HEK293T (cell line): ENCODE measurements around the gene TMEM240.

Experiments
- CTCF ChIA-PET: fragments of 350-600 bp; formaldehyde crosslinking; extraction: SDS; loops from one replicate; lab custom pipeline; 2021; ENCODE audit warnings: antibody characterized with exemption, inconsistent platforms; lab: Yijun Ruan, JAX
- POLR2A ChIA-PET: fragments of 350-600 bp; formaldehyde crosslinking; extraction: SDS; loops from one replicate; lab custom pipeline; 2020; ENCODE audit warnings: antibody characterized with exemption, inconsistent platforms; lab: Yijun Ruan, JAX
- DNase-seq: peaks from one replicate; pipeline ENCODE4 v3.0.0; 2012; ENCODE audit warnings: mixed read lengths; ENCODE audit errors: extremely low spot score
- ARNT ChIP-seq: fragments of 450-650 bp; IDR thresholded peaks from 2 replicates; pipeline ENCODE4 v1.6.1; 2017; ENCODE audit warnings: mild to moderate bottlenecking
- BHLHE40 ChIP-seq: fragments of 450-650 bp; IDR thresholded peaks from 2 replicates; pipeline ENCODE4 v1.6.1; 2016; ENCODE audit warnings: mild to moderate bottlenecking, moderate library complexity, borderline replicate concordance
- CTBP1 ChIP-seq: fragments of 450-650 bp; IDR thresholded peaks from 2 replicates; pipeline ENCODE4 v1.6.1; 2016; ENCODE audit warnings: borderline replicate concordance
- ELF4 ChIP-seq: fragments of 450-650 bp; IDR thresholded peaks from 2 replicates; pipeline ENCODE4 v1.6.1; 2017; ENCODE audit warnings: antibody characterized with exemption
- FOXA1 ChIP-seq: fragments of 450-650 bp; IDR thresholded peaks from 2 replicates; pipeline ENCODE4 v1.6.1; 2016; ENCODE audit warnings: mild to moderate bottlenecking
- FOXK2 ChIP-seq: fragments of 450-650 bp; IDR thresholded peaks from 2 replicates; pipeline ENCODE4 v1.6.1; 2016; ENCODE audit warnings: mild to moderate bottlenecking
- FOXM1 ChIP-seq: fragments of 450-650 bp; IDR thresholded peaks from 2 replicates; pipeline ENCODE4 v1.6.1; 2017; ENCODE audit warnings: mild to moderate bottlenecking, borderline replicate concordance
- HDGF ChIP-seq: fragments of 450-650 bp; IDR thresholded peaks from 2 replicates; pipeline ENCODE4 v1.6.1; 2017; ENCODE audit warnings: antibody characterized with exemption, borderline replicate concordance
- L3MBTL2 ChIP-seq: fragments of 450-650 bp; conservative IDR thresholded peaks from 2 replicates; pipeline ENCODE4 v1.6.1; 2016; ENCODE audit warnings: mild to moderate bottlenecking
- LEF1 ChIP-seq: fragments of 450-650 bp; IDR thresholded peaks from 2 replicates; pipeline ENCODE4 v1.6.1; 2017; ENCODE audit warnings: mild to moderate bottlenecking, borderline replicate concordance
- NFRKB ChIP-seq: fragments of 450-650 bp; IDR thresholded peaks from 2 replicates; pipeline ENCODE4 v1.6.1; 2016; ENCODE audit warnings: mild to moderate bottlenecking, moderate library complexity
- SP1 ChIP-seq: fragments of 450-650 bp; IDR thresholded peaks from 2 replicates; pipeline ENCODE4 v1.6.1; 2017
- SUZ12 ChIP-seq: fragments of 450-650 bp; IDR thresholded peaks from 2 replicates; pipeline ENCODE4 v1.6.1; 2016; ENCODE audit warnings: mild to moderate bottlenecking
- TARDBP ChIP-seq: fragments of 450-650 bp; IDR thresholded peaks from 2 replicates; pipeline ENCODE4 v1.6.1; 2016
- ZNF384 ChIP-seq: fragments of 450-650 bp; IDR thresholded peaks from 2 replicates; pipeline ENCODE4 v1.6.1; 2016
- TF ChIP-seq, protein P1 (sequence below): fragments of 450-650 bp; IDR thresholded peaks from 2 replicates; pipeline ENCODE4 v1.6.1; 2016

TMEM240 gene

DNA sequence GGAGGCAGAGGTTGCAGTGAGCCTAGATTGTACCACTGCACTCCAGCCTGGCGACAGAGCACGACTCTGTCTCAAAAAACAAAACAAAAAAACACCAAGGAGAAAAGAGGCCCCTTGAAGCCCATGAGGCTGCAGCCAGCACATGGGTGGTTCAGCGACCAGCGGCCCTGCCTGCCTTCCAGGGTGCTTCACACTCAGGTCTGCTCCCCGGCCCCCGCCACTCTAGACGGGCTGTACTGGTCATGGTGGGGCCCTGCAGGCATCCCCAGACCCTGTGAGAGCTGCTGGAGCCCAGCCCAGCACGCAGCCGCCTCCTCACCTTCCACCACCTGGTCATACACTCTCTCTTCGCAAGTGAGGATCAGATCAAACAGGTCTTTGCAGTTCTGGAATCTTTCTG is 4.1 kb upstream of the TMEM240 start:
- no peak for DNase-seq
- POLR2A ChIA-PET = no interaction called here

GRCh38 chr1:1543706-1544099 is 3.3 kb upstream of the TMEM240 start:
- TF ChIP-seq HDGF = no peak
- no peak for TF ChIP-seq FOXA1
- TF ChIP-seq ZNF384 = no peak
- TF ChIP-seq, protein P1, sequence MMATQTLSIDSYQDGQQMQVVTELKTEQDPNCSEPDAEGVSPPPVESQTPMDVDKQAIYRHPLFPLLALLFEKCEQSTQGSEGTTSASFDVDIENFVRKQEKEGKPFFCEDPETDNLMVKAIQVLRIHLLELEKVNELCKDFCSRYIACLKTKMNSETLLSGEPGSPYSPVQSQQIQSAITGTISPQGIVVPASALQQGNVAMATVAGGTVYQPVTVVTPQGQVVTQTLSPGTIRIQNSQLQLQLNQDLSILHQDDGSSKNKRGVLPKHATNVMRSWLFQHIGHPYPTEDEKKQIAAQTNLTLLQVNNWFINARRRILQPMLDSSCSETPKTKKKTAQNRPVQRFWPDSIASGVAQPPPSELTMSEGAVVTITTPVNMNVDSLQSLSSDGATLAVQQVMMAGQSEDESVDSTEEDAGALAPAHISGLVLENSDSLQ = no peak
- no peak for TF ChIP-seq ELF4
- no peak for TF ChIP-seq TARDBP
- TF ChIP-seq ARNT = no peak
- no peak for TF ChIP-seq FOXM1
- no peak for TF ChIP-seq BHLHE40
- TF ChIP-seq FOXK2 = no peak
- no peak for TF ChIP-seq SP1
- TF ChIP-seq SUZ12 = no peak
- ChIA-PET POLR2A (no interaction called here), CTCF (no interaction called here)
- no peak for DNase-seq

More for the DNA sequence above, 4.1 kb upstream of the TMEM240 start:
- CTCF ChIA-PET = no interaction called here
- TF ChIP-seq ARNT = no peak
- TF ChIP-seq SP1 = no peak
- no peak for TF ChIP-seq FOXA1
- TF ChIP-seq ZNF384 = no peak
- no peak for TF ChIP-seq NFRKB
- no peak for TF ChIP-seq CTBP1
- no peak for TF ChIP-seq L3MBTL2
- TF ChIP-seq BHLHE40 = no peak
- TF ChIP-seq ELF4 = no peak
- TF ChIP-seq FOXM1 = no peak
- TF ChIP-seq, protein P1 = no peak

GRCh38 chr1:1542766-1543705 is 2.6 kb upstream of the TMEM240 start:
- no peak for DNase-seq
- no peak for TF ChIP-seq BHLHE40
- no peak for TF ChIP-seq ZNF384
- TF ChIP-seq ARNT = no peak
- no peak for TF ChIP-seq LEF1
- TF ChIP-seq FOXK2 = no peak
- TF ChIP-seq FOXM1 = no peak
- TF ChIP-seq TARDBP = no peak
- TF ChIP-seq NFRKB = no peak
- no peak for TF ChIP-seq SUZ12
- TF ChIP-seq HDGF = no peak
- TF ChIP-seq CTBP1 = no peak
- no peak for TF ChIP-seq L3MBTL2
- no peak for TF ChIP-seq FOXA1
- TF ChIP-seq, protein P1 = no peak
- no peak for TF ChIP-seq SP1
- no peak for TF ChIP-seq ELF4
- POLR2A ChIA-PET = no interaction called here
- CTCF ChIA-PET = no interaction called here

- TF ChIP-seq SP1 (no peak), FOXK2 (no peak), TARDBP (no peak), NFRKB (no peak), FOXM1 (no peak), ZNF384 (no peak), ELF4 (no peak)
- ChIA-PET CTCF (no interaction called here), POLR2A (no interaction called here)
- DNase-seq = no peak
Observed at GRCh38 chr1:1541956-1542765, 1.7 kb upstream of the TMEM240 start.

DNA sequence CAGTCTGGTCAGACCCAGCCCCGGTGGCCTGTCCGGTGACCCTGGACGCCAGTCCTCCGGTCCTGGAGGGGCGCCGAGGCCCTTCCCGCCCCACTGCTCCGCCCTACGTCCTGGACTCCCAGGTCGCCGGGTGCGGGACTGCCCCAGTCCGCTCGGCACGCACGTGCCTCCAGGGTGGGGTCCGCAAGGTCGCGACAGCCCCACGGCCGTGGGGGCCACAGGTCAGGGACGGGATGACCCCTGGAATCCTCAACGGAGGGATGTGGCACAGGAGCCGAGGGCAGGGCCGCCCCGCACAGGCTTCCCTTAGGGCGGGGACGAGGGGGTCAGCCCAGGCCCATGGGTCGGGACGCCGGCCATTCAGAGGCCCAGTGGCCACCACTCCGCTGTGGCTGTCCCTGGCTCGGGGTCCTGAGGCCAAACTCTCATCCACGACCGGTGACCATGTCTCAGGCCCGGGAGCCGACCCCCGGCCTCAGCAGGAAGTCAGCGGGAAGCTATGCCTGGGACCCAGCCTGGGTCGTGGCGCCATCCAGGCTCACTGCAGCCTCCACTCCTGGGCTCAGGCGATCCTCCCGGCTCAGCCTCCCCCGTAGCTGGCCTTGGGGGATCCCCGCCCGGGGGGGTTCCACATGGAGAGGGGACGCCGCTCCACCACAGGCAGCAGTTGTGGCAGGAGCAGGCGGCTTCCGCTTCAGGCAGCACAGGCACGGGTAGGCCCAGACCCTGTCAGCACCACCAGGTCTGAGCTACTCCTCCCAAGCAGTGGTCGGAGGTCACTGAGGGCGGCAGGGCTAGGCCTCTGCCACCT is 599 bp upstream of the TMEM240 start:
- no peak for DNase-seq
- ChIA-PET CTCF (no interaction called here), POLR2A (no interaction called here)
- TF ChIP-seq TARDBP = no peak
